Trophoblast cell (in vitro differentiated cells and primary cell): ENCODE results near the gene NCR2.

ENCODE experiments used
- DNase-seq, 2 donors: peaks; one replicate each; pipeline ENCODE4 v3.0.0-alpha.2; 2016
- H2AFZ ChIP-seq: 2 replicates; pipeline ENCODE4 v1.6.1; 2013; ENCODE audit warnings: low read length, moderate library complexity, mild to moderate bottlenecking; ENCODE audit not compliant: insufficient read depth, poor library complexity
- H2AK5ac ChIP-seq: 2 replicates; pipeline ENCODE4 v1.6.1; 2013; ENCODE audit warnings: mild to moderate bottlenecking, low read length
- H2BK120ac ChIP-seq: 2 replicates; pipeline ENCODE4 v1.6.1; 2013; ENCODE audit warnings: low read length, mild to moderate bottlenecking, moderate library complexity; ENCODE audit not compliant: insufficient read depth, poor library complexity
- H2BK12ac ChIP-seq: 2 replicates; pipeline ENCODE4 v1.6.1; 2013; ENCODE audit warnings: mild to moderate bottlenecking, low read length, moderate library complexity
- H2BK5ac ChIP-seq: 2 replicates; pipeline ENCODE4 v1.6.1; 2013; ENCODE audit warnings: low read length, low read depth, moderate library complexity, mild to moderate bottlenecking; ENCODE audit not compliant: poor library complexity
- H3K14ac ChIP-seq: 2 replicates; pipeline ENCODE4 v1.6.1; 2013; ENCODE audit warnings: mild to moderate bottlenecking, low read length
- H3K18ac ChIP-seq: 2 replicates; pipeline ENCODE4 v1.6.1; 2013; ENCODE audit warnings: mild to moderate bottlenecking, low read length
- H3K23ac ChIP-seq: 2 replicates; pipeline ENCODE4 v1.6.1; 2013; ENCODE audit warnings: low read length
- H3K27ac ChIP-seq: 2 replicates; pipeline ENCODE4 v1.5.1; 2013; ENCODE audit warnings: low read depth, mild to moderate bottlenecking, inconsistent platforms, low read length, moderate library complexity
- H3K27me3 ChIP-seq: 2 replicates; pipeline ENCODE4 v1.6.1; 2013; ENCODE audit warnings: inconsistent platforms, mild to moderate bottlenecking, low read length, moderate library complexity; ENCODE audit not compliant: insufficient read depth
- H3K36me3 ChIP-seq, 2 experiments: 1 replicate in 1 of 2; 2 replicates in 1 of 2; pipeline ENCODE4 v1.6.1; 2013; ENCODE audit warnings: low read length in 2 of 2, mild to moderate bottlenecking in 2 of 2, moderate library complexity in 1 of 2; ENCODE audit not compliant: insufficient read depth in 2 of 2, control insufficient read depth in 1 of 2
- H3K4ac ChIP-seq: 2 replicates; pipeline ENCODE4 v1.6.1; 2013; ENCODE audit warnings: low read depth, mild to moderate bottlenecking, low read length, moderate library complexity
- H3K4me1 ChIP-seq, 2 experiments: 1 replicate in 1 of 2; 2 replicates in 1 of 2; pipeline ENCODE4 v1.6.1; 2013; ENCODE audit warnings: low read length in 2 of 2, mild to moderate bottlenecking in 2 of 2, moderate library complexity in 1 of 2; ENCODE audit not compliant: insufficient read depth in 2 of 2, control insufficient read depth in 1 of 2
- H3K4me2 ChIP-seq: 2 replicates; pipeline ENCODE4 v1.6.1; 2013; ENCODE audit warnings: inconsistent platforms, mild to moderate bottlenecking, low read length, moderate library complexity
- H3K4me3 ChIP-seq: 2 replicates; pipeline ENCODE4 v1.5.1; 2013; ENCODE audit warnings: mild to moderate bottlenecking, low read depth, low read length, inconsistent platforms
- H3K79me1 ChIP-seq: one replicate; pipeline ENCODE4 v1.6.1; 2013; ENCODE audit warnings: low read length
- H3K79me2 ChIP-seq: 2 replicates; pipeline ENCODE4 v1.6.1; 2013; ENCODE audit warnings: low read length, mild to moderate bottlenecking; ENCODE audit not compliant: control insufficient read depth, insufficient read depth, poor library complexity
- H3K9ac ChIP-seq: 2 replicates; pipeline ENCODE4 v1.6.1; 2013; ENCODE audit warnings: mild to moderate bottlenecking, low read length
- H3K9me3 ChIP-seq: 2 replicates; pipeline ENCODE4 v1.6.1; 2013; ENCODE audit warnings: low read depth, mild to moderate bottlenecking, control low read depth, inconsistent platforms, low read length; ENCODE audit not compliant: insufficient read depth
- H4K12ac ChIP-seq: 2 replicates; pipeline ENCODE4 v1.6.1; 2013; ENCODE audit warnings: low read depth, mild to moderate bottlenecking, low read length, moderate library complexity
- H4K8ac ChIP-seq: 2 replicates; pipeline ENCODE4 v1.6.1; 2013; ENCODE audit warnings: low read depth, mild to moderate bottlenecking, low read length, moderate library complexity
- H4K91ac ChIP-seq: one replicate; pipeline ENCODE4 v1.6.1; 2013; ENCODE audit warnings: low read depth, mild to moderate bottlenecking, low read length, moderate library complexity
- WGBS: extraction: QIAGEN DNeasy Blood & Tissue Kit; methylation state at CpG from one replicate; pipeline ENCODE4 v1.1.7; 2013; ENCODE audit warnings: missing lambda C conversion rate; ENCODE audit not compliant: insufficient read length, insufficient coverage; ENCODE audit errors: extremely low coverage; 5-methylcytosine and 5-hydroxymethylcytosine counted together

The NCR2 gene

GRCh38 chr6:41325446-41326066 lies 9.9 kb upstream of the NCR2 start:
- Histone ChIP-seq H3K4ac (no peak overlapping the region), H3K4me2 (no peak overlapping the region), H3K36me3 (no peaks in the 10 kb centered on the region), H2BK5ac (no peak overlapping the region), H3K23ac (peak overlapping the region; percentile 61), H3K27me3 (no peaks in the 10 kb centered on the region), H3K9me3 (no peaks in the 10 kb centered on the region), H3K18ac (no peak overlapping the region), H4K91ac (no peak overlapping the region), H3K27ac (no peak overlapping the region), H4K12ac (no peak overlapping the region), H2AK5ac (no peak overlapping the region), H3K9ac (no peak overlapping the region), H3K14ac (no peak overlapping the region), H3K4me3 (no peak overlapping the region), H3K4me1 (no peaks in the 10 kb centered on the region), H2AFZ (no peak overlapping the region), H4K8ac (no peak overlapping the region), H3K79me1 (no peaks in the 10 kb centered on the region), H2BK120ac (no peak overlapping the region), H2BK12ac (no peak overlapping the region), H3K79me2 (no peaks in the 10 kb centered on the region)
- no CpG with 5 or more reads among the region's 4 CpGs for WGBS
- no peak for DNase-seq

GRCh38 chr6:41326092-41326491 lies 9.3 kb upstream of the NCR2 start:
- H3K4me3 ChIP-seq, result no peak overlapping the region
- H3K4me1 ChIP-seq, result no peaks in the 10 kb centered on the region
- DNase-seq, result no peak
- H3K9ac ChIP-seq, result no peak overlapping the region
- no peaks in the 10 kb centered on the region for H3K36me3 ChIP-seq
- no peak overlapping the region for H3K18ac ChIP-seq
- H3K79me1 ChIP-seq, result no peaks in the 10 kb centered on the region
- H3K27me3 ChIP-seq, result no peaks in the 10 kb centered on the region
- no peak overlapping the region for H2BK120ac ChIP-seq
- no peak overlapping the region for H2AK5ac ChIP-seq
- H3K23ac ChIP-seq, result no peak overlapping the region
- H4K91ac ChIP-seq, result no peak overlapping the region
- H4K12ac ChIP-seq, result no peak overlapping the region
- H3K4ac ChIP-seq, result no peak overlapping the region
- H3K4me2 ChIP-seq, result no peak overlapping the region
- H2BK5ac ChIP-seq, result no peak overlapping the region
- WGBS, result no CpG with 5 or more reads among the region's 9 CpGs
- H4K8ac ChIP-seq, result no peak overlapping the region
- H2BK12ac ChIP-seq, result no peak overlapping the region
- no peaks in the 10 kb centered on the region for H3K9me3 ChIP-seq
- no peak overlapping the region for H2AFZ ChIP-seq
- no peak overlapping the region for H3K27ac ChIP-seq
- H3K79me2 ChIP-seq, result no peaks in the 10 kb centered on the region
- no peak overlapping the region for H3K14ac ChIP-seq

GRCh38 chr6:41327177-41327576 lies 8.2 kb upstream of the NCR2 start:
- H2BK12ac ChIP-seq, result no peak overlapping the region
- no peaks in the 10 kb centered on the region for H3K79me1 ChIP-seq
- H4K12ac ChIP-seq, result no peak overlapping the region
- H3K4me2 ChIP-seq, result no peak overlapping the region
- H3K27ac ChIP-seq, result no peak overlapping the region
- H3K79me2 ChIP-seq, result no peaks in the 10 kb centered on the region
- no peak overlapping the region for H4K8ac ChIP-seq
- no peak overlapping the region for H3K23ac ChIP-seq
- no peak for DNase-seq
- no peak overlapping the region for H3K4me3 ChIP-seq
- H3K36me3 ChIP-seq, result no peaks in the 10 kb centered on the region
- H3K9ac ChIP-seq, result no peak overlapping the region
- WGBS, result no CpG with 5 or more reads among the region's 2 CpGs
- H4K91ac ChIP-seq, result no peak overlapping the region
- H3K14ac ChIP-seq, result no peak overlapping the region
- no peaks in the 10 kb centered on the region for H3K4me1 ChIP-seq
- H3K9me3 ChIP-seq, result no peaks in the 10 kb centered on the region
- no peak overlapping the region for H3K18ac ChIP-seq
- no peak overlapping the region for H2BK120ac ChIP-seq
- H2BK5ac ChIP-seq, result no peak overlapping the region
- no peak overlapping the region for H2AFZ ChIP-seq
- no peaks in the 10 kb centered on the region for H3K27me3 ChIP-seq
- no peak overlapping the region for H2AK5ac ChIP-seq
- no peak overlapping the region for H3K4ac ChIP-seq

- no CpG with 5 or more reads among the region's 11 CpGs for WGBS
- H3K27me3 ChIP-seq, result no peaks in the 10 kb centered on the region
These were observed 3.8 kb upstream of the NCR2 start for GRCh38 chr6:41331401-41332150.

More at GRCh38 chr6:41331401-41332150, 3.8 kb upstream of the NCR2 start:
- no peak overlapping the region for H2AK5ac ChIP-seq
- no peak overlapping the region for H3K27ac ChIP-seq
- no peaks in the 10 kb centered on the region for H3K79me2 ChIP-seq
- H3K9ac ChIP-seq, result no peak overlapping the region
- no peak overlapping the region for H4K91ac ChIP-seq
- no peak overlapping the region for H3K23ac ChIP-seq
- no peak overlapping the region for H2AFZ ChIP-seq
- no peak overlapping the region for H2BK12ac ChIP-seq
- H3K4me2 ChIP-seq, result no peak overlapping the region
- H3K4me1 ChIP-seq, result no peaks in the 10 kb centered on the region
- no peaks in the 10 kb centered on the region for H3K36me3 ChIP-seq
- H3K9me3 ChIP-seq, result no peaks in the 10 kb centered on the region
- H3K18ac ChIP-seq, result no peak overlapping the region
- no peak overlapping the region for H3K4me3 ChIP-seq
- DNase-seq, result no peak
- no peak overlapping the region for H3K14ac ChIP-seq
- H2BK5ac ChIP-seq, result no peak overlapping the region
- no peaks in the 10 kb centered on the region for H3K79me1 ChIP-seq
- H4K8ac ChIP-seq, result no peak overlapping the region
- no peak overlapping the region for H3K4ac ChIP-seq
- no peak overlapping the region for H4K12ac ChIP-seq
- no peak overlapping the region for H2BK120ac ChIP-seq
